HG02884 (cell line): ENCODE data around the gene C2CD4A.

Experiments used
- ATAC-seq: cut with Tn5 transposase; IDR thresholded peaks from one replicate; pipeline ENCODE4 v1.9.1; 2021; ENCODE audit warnings: mild to moderate bottlenecking, moderate library complexity; ENCODE audit not compliant: unreplicated experiment

C2CD4A gene

DNA sequence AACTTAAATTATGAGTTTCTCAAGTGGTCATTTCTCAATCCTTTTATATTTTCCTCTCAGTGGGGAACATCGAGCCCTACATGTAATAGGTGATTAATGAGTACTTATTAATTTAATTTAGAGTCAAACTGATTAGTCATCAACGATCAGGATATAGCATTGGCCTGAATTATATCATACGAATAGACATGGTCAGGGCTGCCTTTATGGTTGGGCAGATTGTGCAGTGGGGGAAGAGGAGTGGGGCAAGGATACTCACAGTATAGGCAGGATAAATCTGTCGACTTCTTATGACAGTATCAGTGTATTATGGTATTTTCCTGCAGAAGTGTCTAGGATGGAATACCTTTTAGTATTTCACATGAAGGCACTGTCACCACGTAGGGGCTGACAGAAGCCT is 27.0 kb downstream of the C2CD4A start:
- ATAC-seq, result no peak

DNA sequence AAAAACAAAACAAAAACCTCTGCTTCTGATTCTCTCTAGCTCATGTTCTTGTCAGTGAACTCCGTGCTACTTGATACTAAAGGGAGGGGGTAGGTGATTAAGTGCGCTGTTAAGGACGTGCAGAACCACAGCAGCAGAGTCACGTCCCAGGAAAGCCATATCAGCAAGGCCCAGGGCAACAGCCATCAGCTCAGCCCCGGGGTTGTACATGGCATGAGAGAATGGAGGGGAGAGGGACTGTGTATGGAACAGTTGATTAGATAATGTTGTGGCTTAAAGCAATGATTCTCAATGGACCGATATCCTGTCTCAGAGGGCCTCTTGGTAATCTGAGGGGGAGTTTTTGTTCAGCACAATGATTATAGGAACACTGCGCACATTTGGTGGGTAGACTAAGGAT is 27.6 kb downstream of the C2CD4A start:
- ATAC-seq, result no peak

DNA sequence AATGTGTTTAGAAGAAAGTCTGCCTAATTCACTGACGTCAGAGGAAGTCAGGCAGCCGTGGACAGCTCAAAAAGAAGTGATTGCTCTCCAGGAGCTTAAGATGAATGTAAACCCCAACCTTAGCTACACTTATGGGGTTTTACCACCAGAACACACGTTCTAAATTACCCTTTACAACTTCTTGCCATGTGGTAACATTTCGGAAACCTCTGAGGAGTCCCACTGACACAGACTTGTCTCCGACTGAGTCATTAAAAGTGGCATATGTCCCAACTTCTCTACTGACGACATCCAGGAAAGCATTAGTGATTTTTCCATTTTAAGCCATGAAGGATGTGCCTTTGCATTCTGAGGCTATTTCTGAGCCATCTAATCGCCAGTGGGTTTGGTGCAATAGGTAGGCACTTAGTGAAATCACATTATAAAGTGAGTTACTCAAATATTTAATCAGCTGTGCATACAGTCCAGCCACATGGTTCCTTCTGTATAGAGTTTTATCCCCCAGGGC is 32.4 kb downstream of the C2CD4A start:
- no peak for ATAC-seq

DNA sequence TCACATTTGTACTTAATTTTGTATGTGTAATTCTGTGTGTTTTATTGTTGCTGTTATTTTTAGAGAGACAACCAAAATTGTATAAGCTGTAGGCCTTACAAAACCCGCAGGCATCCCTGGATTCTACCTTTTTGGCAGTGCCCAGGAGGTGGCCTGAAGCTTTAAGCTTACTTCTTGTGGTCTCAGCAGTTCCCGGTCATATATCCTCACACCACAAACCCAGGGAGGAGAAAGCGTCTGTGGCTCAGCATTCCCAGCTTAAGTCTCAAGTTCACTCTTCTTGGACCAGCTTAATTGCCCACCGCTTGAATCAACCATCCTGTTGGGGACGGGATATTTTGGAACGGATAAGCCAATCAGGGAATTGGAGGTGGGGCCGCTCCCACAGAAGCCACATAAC is 36.7 kb downstream of the C2CD4A start:
- no peak for ATAC-seq

DNA sequence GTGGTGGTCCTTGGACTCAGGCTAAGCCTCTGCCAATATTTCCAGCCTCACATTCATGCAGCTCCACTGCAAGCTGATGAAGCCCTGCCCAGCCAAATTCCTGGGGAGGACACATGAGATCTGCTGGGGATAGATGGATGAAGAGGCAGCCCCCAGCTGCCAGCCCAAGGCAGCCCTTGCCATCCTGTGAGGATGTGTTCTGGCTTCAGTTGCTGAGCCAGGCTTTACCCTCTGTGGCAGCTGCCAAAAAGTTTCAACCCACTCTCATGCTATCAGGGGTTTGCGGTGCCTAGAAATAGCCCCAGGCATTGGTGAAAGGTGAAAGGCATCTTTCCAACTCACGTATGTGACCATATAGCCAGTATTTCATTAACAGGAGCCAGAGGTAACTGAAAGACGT is 37.6 kb downstream of the C2CD4A start:
- ATAC-seq, result no peak

DNA sequence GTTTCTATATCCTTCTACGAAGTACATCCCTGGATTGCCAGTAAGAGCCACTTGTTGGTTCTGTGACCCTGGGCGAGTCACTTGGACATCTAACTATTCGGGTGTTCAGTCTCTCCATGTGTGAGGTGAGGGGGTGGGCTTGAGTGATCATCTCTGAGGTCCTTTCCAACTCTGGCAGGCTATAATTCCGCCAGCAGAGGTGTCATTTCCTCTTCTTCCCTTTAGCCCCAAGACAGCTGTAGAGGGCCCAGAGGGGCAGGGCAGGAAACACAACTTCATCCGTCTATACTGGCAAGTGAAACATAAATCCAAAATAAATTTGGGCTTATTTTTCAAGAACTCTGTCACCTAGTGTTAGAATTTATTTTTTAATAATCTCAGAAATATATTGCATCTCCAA is 38.1 kb downstream of the C2CD4A start:
- ATAC-seq, result no peak

DNA sequence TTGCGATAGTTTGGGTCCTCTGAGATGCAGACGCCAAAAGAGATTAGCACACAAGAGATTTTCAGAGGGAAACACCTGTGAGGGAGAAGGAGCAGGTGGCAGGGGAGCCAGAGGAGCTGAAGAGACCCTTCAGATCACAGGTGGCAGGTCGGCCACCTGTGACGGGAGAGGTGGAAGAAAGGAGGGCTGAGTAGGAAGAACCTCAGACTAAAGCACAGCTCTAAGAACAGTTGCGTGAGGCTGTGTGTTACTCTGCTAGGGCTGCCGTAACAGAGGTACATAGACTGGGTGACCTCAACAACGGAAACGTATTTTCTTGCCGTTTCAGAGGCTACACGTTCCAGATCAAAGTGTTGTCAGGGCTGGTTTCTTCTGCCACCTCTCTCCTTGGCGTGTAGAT is 38.5 kb downstream of the C2CD4A start:
- no peak for ATAC-seq

DNA sequence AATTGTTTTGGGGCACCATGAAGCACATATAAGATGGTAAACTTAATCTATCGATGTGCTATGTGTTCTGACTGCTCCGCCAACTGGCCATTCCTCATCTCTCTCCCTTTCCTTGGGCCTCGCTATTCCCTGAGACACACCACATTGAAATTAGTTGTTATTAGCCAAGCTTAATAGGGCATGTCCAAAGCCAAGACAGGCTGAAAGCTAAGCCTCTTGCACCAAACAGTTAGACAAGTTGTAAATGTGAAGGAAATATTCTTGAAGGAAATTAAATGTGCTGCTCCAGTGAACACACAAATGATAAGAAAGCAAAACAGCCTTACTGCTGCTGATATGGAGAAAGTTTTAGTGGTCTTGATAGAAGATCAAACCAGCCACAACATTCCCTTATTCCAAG is 39.3 kb downstream of the C2CD4A start:
- no peak for ATAC-seq

DNA sequence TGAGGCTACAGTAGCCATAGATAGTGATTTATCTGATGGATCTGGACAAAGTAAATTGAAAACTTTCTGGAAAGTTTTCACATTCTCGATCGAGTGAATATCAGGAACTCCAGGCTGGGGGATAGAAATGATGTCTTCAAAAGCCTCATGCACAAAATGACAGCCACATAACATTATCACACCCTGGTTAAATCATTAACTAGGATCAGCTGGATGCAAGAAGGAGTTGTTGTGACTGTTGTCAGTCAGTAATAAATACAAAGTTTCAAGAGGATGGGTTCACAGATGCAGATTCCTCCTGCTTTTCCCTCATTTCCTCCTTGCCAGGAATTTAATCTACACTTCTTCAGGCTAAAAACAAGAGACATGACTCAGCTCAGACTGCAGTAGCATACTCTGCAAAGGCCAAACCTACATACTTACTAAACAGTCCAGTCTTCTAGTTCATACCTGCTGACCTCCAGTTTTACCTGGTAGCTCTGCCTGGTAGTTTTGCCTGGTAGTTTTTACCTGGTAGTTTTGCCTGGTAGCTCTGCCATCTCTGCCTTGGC is 40.9 kb downstream of the C2CD4A start:
- ATAC-seq, result no peak

DNA sequence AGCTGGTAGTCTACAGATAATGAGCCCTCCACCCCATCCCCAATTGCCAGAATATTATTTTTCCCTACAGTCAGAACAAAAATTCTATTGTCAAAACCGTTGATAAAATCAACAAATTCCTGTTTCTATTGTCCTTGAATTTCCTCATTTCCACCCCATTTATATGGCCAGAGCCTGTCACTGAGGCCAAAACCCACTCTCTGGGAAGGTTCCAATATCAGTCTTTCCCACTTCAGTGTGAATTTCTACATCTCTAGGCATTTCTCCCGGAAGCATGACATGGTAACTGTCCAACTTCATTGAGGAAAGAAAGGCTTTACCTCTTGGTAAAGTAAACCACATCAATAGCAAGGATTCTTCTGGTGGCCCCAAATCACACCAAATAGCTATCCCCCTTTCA is 41.6 kb downstream of the C2CD4A start:
- no peak for ATAC-seq

DNA sequence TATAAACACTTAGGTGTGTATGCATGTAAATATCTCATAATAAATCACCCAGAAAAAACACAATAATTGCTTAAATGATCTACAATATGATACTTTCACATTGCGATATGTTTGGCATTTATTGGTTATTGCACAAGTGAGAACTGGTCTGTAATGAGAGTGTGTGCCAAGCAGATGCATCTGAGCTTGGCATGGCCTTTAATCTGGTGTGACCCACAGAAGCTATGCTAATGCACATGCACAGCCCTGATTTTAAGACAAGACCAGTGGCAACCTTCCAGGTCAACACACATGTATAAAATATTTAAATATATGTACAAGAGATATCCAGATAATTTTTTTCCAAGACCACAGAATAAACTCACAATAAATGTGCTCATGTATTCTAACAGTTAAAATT is 42.7 kb downstream of the C2CD4A start:
- ATAC-seq, result no peak

DNA sequence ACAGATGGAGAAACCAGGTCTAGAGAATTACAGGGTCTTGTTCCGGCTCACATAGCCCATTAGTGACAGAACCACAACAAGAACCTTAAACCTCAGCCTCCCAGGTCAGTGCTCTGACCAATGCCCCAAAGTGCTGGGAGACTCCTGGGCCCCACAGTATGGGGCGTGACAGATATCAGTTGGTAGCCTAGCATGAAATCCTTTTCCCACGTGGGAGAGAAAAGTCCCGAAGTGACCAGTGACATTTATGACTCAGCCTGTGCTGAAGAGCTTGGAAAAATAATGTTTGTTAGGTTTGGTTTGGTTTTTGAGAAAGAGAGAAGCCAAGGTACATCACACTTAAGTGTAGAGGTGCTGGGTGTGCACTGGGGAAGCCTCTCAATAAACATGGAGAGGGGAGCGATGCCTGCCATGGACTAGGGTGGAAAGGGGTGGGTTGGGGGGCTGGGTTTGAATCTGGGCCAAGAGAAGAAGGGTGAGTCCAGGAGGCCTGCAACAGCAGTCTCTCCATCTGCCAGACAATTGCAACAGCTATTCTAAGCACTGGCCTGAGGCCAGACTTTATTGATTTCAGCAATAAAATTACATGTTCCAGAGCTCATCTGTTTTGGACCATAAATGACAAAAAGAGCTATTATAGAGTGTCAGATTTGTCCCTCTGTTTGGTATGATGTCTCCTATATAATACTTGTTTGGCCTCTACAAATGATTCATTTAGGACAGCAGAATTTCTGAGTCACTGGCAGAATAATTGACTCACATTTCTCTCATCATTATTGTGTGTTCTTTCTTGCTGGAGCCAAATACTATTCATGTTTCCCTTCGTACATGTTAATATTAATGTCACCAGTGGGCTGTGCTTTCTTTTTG is 43.4 kb downstream of the C2CD4A start:
- ATAC-seq, result no peak

DNA sequence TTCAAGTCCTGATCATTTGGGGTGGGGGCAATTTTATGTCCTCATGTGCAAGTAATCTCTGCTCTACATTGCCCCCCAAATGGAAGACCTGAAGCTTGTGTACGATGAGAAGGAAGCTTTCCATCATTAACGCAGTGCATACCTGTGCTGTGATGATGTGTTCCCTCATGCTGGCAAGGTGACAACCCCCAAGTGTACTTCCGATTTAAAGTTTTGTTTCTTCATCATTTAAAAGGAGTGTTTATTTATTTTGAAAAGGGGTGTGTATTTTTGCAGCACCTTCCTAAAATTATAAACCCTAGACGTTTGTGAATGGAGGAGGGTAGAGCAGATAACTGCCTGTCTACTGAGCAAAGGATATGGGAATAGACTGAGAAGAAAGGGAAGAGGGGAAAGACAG is 45.3 kb downstream of the C2CD4A start:
- ATAC-seq, result no peak

DNA sequence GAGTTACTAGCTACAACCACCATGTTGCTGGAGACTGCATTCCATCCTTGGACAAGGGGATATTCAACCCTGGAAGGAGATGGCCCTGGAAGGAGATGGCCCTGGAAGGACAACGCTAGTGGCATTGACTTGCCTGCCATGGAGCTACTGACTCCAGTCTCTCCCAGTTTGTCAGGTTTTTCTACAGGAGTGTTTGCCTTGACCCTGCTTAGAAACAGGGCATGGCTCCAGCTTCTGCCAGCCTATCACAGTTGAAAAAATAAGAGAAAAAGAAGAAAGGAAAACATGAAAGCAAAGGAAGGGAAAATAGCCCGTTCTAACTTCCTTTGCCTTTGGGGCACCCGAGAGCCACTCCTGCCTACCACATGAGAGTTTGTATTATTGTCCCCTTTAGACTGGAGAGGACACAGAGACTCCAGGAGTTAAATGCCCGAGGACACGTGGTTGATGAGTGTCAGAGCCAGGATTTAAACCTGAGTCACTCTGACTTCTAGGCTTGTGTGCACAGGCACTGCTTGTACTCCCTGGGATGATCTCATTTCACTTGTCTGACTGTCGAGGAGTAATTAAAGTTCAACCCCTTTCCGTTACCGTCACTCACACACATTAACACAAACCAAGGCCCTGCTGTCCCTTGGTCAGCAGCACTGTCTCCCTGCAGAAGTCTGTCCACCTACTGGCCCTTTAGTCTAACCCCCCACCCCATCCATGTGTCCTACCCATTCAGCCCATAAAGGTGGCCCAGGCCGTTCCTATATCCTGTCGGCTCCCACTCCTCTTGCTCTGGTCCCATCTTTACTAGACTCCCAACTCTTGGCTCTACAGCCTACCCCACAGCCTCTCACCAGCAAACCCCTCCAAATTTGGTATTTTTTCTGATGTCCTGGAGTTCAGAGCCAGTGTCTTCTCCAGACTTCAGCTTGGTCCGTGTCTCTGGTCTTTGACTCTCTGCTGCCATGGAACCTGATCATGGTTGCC is 46.1 kb downstream of the C2CD4A start:
- no peak for ATAC-seq

DNA sequence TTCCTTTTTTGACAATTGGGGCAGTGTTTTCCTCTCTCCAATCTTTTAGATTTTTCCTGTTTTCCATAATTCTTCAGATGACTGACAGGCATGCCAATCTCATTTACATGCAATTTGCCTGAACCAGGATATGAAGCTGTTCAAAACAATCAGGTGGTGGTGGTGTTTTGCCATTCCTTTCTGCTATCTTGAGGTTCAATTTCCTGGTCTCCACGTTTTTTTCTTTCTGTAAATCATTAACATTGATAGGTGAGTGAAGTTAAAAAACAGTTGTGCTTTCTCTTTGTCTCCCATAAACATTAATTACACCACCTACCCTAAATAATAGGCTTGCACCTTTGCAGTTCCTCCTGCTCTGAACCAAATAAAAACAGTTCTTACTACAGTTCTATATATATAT is 49.1 kb downstream of the C2CD4A start:
- no peak for ATAC-seq

DNA sequence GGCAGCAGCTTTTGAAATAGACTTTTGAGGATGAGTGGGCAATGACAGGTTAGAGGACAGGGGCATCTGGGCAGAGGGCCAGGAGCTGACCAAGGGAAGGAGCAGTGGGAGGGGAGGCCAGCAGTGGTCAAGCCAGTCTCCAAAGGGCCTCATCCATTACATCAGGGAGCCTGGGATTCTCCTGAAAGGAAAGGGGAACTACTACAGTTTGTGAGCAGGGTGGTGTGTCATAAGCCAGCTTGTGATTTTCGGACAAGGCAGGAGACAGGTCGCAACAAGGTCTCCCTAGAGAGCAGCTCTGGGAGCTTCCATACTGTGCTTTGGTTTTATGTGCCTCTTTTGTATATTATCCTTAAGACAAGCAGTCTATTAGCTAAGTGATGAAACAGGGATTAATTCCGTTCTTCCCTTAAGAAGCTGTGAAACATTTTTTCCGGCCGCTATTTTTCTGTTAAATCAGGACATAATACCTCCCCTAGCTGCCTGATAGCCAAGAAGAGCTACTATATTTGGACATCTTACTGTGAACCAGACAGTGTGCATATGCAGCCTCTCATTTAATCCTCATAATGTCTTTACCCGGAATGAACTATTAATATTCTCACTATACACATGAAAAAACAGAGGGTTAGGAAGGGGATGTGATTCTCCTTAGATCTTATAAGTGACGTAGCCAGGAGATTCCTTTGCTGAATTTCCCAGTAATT is 51.9 kb downstream of the C2CD4A start:
- no peak for ATAC-seq

DNA sequence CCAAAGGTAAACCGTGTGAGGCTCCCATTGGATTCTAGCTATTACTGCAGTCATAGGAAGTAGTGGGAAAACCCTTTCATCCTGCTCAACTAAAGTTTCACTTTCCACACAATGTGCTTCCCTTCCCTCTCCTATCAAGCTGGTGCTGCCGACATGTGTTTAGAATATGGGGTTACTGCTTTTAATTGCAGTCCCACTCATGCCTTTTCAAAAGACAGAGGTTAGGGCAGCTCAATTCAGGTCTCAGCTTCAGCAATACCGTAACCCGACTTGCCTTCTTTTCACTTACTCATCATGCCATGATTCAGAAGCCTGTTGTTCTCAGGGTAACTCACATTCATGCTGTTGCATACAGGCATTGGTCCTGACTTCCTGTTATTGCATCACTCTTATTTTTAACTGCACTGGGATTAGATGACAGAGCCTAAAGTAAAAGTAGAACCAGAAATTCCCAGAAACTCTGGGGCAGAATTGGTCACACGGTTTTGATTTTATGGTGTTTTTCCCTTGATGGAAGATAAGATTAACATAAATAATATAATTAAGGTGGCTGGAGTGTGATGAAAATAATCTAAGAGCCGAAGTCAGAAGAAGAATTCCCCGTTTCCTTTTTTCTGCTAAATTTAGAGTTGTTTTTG is 52.6 kb downstream of the C2CD4A start:
- no peak for ATAC-seq

DNA sequence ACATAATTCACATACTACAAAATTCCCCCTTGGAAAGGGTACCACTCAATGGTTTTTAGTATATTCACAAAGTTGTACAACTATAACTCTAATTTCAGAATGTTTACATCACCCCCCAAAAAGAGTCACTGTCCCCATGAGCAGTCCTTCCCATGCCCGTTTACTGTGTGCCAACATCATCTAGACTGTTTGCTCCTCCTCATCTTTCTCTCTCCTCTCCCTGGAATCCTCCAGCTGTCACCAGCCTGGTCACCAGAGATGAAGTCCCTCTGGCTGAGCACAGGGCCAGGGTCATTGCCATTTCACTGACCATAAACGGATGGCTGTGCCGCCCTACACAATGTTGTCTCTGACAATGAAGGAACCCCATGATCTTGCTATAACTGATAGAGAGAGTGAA is 53.1 kb downstream of the C2CD4A start:
- no peak for ATAC-seq
